Activated naive CD4-positive, alpha-beta T cell (primary cell): ENCODE results near the gene TTC23.

Source experiments
- DNase-seq, 4 experiments: peaks; one replicate each; lab custom pipeline; 2025; lab: John Stamatoyannopoulos, UW

Gene TTC23

DNA sequence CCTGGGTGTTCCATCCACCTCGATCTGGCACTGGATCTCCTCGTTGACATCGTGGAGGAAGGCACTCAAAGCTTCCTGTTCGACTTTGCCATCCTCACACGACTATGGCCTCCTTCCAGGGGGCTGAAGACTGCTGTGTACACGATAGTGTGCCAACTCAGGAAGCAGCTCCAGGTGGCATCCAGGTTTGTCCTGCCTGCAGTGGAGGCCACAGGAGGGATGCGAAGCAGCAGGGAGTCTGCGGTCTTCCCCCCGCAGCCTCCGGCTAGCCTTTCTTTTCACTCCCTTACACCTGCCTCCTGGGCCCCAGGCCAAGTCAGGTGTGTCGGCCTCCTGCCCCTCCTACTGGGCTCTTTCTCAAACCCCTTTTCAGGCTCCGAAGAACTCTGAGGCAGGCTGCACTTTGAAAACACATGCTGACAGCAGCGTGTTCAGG is 112.3 kb downstream of the TTC23 start:
- no peak for DNase-seq

DNA sequence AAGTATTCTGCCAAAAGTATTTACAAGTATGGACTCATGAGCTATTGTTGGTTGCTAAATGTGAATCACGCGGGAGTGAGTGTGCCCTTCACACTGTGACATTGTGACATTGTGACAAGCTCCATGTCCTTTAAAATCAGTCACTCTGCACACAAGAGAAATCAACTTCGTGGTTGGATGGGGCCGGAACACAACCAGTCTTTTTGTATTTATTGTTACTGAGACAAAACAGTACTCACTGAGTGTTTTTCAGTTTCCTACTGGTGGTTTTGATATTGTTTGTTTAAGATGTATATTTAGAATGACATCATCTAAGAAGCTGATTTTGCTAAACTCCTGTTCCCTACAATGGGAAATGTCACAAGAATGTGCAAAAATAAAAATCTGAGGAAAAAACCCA is 114.2 kb downstream of the TTC23 start:
- DNase-seq: no peak

DNA sequence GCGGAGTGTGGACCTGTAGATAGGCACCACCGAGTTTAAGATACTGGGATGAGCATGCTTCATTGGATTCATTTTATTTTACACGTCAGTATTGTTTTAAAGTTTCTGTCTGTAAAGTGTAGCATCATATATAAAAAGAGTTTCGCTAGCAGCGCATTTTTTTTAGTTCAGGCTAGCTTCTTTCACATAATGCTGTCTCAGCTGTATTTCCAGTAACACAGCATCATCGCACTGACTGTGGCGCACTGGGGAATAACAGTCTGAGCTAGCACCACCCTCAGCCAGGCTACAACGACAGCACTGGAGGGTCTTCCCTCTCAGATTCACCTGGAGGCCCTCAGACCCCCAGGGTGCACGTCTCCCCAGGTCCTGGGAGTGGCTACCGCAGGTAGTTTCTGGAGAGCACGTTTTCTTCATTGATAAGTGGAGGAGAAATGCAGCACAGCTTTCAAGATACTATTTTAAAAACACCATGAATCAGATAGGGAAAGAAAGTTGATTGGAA is 115.0 kb downstream of the TTC23 start:
- no peak for DNase-seq

DNA sequence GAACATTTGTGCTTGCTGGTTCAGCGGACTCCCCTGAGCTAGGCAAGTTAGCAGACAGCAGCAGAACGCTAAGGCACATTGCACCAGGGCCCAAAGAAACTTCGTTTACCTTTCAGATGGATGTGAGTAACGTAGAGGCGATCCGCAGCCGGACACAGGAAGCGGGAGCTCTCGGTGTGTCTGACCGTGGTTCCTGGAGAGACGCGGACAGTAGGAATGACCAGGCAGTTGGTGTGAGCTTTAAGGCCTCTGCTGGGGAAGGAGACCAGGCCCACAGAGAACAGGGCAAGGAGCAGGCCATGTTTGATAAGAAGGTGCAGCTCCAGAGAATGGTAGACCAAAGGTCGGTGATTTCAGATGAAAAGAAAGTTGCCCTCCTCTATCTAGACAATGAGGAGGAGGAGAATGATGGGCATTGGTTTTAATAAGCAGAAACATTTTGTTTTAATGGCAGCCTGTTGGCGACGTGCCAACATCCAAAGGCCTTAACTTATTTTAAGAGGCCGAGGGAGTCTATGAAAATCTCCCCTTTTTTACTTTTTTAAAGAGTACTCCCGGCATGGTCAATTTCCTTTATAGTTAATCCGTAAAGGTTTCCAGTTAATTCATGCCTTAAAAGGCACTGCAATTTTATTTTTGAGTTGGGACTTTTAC is 116.6 kb downstream of the TTC23 start:
- DNase-seq: no peak

DNA sequence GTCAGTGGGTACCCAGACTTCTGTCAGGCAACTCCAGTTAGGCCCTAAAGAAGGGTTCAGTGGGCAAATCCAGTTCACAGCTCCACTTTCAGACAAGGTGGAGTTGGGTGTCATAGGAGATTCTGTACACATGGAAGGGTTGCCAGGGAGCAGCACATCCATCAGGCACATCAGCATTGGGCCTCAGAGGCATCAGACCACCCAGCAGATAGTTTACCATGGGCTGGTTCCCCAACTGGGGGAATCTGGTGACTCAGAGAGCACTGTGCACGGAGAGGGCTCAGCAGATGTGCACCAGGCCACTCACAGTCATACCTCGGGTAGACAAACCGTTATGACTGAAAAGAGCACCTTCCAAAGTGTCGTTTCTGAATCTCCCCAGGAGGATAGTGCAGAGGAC is 117.3 kb downstream of the TTC23 start:
- no peak for DNase-seq

DNA sequence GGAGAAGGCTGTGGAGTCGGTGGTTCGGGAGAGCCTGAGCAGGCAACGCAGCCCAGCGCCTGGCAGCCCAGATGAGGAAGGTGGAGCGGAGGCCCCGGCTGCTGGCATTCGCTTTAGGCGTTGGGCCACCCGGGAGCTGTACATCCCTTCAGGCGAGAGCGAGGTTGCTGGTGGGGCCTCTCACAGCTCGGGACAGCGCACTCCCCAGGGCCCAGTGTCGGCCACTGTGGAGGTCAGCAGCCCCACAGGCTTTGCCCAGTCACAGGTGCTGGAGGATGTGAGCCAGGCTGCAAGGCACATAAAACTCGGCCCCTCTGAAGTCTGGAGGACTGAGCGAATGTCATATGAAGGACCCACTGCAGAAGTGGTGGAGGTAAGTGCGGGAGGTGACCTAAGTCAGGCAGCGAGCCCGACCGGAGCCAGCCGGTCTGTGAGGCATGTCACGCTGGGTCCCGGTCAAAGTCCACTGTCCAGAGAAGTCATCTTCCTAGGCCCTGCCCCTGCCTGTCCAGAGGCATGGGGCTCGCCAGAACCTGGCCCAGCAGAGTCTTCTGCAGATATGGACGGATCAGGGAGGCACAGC is 117.8 kb downstream of the TTC23 start:
- DNase-seq: no peak

DNA sequence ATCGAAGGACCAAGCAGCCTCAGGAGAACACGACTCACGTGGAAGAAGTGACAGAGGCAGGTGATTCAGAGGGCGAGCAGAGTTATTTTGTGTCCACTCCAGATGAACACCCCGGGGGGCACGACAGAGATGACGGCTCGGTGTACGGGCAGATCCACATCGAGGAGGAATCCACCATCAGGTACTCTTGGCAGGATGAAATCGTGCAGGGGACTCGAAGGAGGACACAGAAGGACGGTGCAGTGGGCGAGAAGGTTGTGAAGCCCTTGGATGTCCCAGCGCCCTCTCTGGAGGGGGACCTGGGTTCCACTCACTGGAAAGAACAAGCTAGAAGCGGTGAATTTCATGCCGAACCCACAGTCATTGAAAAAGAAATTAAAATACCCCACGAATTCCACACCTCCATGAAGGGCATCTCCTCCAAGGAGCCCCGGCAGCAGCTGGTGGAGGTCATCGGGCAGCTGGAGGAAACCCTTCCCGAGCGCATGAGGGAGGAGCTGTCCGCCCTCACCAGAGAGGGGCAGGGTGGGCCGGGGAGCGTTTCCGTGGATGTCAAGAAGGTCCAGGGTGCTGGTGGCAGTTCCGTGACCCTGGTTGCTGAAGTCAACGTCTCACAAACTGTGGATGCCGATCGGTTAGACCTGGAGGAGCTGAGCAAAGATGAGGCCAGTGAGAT is 118.5 kb downstream of the TTC23 start:
- no peak for DNase-seq

DNA sequence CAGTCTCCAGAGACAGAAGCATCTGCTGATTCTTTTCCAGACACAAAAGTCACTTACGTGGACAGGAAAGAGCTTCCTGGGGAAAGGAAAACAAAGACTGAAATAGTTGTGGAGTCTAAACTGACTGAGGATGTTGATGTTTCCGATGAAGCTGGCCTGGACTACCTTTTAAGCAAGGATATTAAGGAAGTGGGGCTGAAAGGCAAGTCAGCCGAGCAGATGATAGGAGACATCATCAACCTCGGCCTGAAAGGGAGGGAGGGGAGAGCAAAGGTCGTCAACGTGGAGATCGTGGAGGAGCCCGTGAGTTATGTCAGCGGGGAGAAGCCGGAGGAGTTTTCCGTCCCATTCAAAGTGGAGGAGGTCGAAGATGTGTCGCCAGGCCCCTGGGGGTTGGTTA is 119.1 kb downstream of the TTC23 start:
- no peak for DNase-seq

DNA sequence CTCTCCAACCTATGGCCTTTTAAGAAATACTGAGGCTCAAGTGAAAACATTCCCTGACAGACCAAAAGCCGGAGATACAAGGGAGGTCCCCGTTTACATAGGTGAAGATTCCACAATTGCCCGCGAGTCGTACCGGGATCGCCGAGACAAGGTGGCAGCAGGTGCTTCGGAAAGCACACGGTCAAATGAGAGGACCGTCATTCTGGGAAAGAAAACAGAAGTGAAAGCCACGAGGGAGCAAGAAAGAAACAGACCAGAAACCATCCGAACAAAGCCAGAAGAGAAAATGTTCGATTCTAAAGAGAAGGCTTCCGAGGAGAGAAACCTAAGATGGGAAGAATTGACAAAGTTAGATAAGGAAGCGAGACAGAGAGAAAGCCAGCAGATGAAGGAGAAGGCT is 119.7 kb downstream of the TTC23 start:
- DNase-seq: no peak

DNA sequence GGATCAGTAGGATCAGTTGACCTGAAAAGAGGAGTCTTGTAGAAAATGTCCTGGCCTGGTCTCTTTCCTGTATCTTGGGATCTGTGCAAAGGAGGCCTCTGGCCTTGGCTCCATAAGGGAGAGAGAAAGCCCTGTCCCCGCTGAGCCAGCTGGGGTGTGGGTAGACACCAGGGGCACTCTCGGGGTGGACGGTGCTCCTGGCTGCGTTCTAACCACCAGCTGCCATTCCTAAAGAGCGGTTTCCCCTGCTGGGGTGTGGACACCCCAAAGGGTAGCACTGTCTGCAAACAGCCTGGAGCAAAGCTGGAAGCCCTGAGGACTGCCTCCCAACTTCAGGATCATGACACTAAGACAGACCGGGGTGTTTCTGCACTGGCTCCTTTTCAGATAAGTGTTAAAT is 121.0 kb downstream of the TTC23 start:
- DNase-seq: no peak

DNA sequence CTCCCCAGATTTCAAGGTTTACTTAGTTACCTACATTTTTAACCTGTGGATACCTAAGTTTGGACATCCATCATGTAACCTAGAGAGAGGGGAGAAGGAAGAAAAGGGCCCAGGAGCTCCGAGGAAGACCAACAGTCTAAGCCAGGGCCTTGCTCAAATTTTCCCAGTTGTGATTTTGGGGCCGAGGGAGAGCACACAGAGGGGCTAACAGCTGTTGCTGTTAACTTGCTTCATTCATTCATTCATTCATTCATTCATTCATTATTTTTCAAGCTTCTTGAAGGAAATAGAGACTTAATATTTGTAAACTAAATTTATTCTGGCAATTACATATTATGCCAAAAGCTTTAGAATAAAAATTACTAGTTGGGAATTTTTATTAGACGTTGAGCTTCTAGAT is 121.6 kb downstream of the TTC23 start:
- no peak for DNase-seq

DNA sequence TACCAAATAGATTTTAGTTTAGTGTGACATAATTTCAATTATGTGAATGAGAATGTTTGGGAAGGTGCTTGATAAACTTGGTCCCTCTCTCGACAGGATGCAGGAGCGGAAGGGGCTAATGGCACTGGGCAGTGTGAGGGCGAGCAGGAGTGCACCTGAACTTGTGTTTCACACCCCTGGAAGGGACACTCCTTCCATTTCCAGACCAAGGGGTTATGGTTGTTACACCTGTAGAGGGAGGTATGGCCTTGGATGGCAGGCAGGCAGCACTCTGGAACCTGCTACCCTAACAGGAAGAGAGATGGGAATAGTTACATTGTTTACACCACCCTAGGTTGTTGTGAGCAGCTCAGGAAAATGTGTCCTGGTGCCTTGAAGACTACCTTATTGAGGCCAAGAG is 122.5 kb downstream of the TTC23 start:
- DNase-seq: no peak

DNA sequence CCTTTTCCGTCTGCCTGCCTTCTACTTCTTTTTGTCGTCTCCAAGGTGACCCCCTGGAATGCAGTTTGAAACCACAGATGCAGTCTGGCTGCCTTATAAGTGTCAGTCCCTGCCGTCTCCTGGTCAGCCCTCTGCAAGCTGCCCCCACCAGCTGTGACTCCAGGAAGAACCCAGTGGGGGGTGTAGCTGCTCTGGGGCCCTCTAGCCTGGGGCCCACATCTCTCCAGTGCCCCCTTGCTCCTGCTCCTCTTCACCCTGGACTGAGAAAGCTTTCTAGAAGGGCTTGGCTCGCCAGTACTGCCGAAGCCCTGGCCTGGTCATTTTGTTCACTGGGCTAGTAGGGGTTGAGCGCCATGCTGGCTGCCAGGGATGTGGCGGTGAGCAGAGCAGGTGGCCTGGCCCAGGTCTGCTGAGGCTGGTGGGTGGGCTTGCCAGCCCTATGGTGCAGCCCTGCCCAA is 123.2 kb downstream of the TTC23 start:
- no peak for DNase-seq

DNA sequence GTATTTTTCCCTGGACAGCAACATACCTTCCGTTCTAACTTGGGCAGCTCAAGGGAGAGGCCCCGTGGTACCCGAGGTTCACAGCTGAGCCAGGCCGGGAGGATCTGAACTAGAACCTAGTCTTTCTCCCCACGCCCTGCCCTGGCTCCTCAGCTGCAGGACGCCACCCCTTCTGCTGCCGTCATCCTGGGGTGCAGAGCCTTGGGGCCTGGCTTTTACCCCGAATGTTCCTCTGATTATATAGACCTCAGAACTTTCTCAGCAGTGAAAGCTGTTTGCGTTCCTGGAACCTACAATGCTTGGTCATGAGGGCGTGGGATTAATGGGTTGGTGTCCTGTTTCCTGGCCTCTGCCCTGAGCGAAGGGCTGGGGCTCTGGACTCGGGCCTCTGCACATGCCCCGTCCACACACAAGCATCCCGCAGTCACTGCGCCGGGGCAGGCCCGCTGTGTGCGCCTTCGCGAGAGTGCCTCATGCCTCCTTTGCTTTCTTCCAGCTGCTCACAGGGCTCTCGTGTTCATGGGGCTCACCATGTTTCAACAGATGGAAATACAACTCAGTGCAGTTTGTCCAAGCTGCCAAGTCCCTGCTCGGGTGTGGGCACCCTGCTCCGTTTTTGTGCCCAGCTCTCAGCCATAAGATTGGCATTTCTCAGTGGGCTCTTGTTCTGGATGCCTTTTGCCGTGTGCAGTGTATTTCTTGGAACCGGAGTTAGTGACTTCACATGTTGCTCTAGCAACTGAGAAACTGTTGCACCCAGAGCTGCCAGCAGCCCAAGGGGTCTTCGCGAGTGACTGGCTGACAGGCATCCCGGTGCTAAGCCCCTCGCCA is 124.1 kb downstream of the TTC23 start:
- no peak for DNase-seq

DNA sequence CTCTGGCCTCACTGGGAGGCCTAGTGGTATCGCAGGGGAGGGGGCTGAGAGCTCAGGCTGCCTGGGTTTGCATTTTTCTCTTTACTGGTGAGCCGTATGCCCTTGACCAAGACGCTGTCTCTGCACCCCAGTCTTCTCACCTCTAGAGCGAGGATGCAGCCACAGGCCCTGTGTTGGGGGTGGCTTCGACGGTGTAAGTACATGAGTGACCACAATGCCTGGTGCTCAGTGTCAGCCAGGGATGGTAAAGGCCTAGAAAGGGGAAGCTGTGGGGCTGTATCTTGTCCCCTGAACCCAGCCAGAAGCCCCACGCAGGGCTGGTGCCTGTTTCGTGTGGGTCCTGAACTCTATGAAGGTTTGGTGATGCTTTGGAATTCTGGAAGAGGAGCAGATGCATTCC is 124.7 kb downstream of the TTC23 start:
- no peak for DNase-seq

DNA sequence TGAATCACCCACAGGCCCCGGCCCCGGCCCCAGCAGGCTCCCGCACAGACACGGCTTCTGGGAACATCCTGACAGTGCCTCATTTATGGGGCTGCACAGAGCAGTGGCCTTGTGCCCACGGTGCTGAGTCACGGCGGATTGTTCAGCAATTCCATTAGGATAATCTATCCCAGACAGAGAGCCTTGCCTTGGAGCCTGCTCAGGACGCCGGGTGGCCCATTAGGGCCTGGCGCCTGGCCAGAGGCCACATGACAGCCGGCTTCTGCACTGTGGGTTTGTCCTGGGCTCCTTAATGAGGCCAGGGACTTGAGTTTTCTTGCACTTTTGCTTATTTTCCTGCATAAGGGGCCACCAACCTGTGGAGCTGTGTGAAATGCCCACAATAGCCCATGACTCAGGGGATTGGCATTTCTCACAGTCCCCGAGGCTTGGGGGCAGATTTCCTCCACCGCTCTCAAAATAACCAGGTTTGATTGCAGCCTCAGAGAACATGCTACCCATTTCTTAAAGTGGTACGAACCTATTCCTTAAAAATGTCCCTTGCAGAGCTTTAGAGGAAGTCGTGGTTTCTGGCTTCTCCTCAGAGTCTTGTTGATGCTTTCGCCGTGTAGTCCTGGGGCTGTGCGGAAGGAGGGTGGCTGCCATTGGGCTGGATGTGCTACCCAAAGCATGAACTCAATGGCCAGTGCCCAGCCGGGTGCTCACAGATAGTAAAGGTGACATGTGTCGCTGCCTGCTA is 125.5 kb downstream of the TTC23 start:
- no peak for DNase-seq

DNA sequence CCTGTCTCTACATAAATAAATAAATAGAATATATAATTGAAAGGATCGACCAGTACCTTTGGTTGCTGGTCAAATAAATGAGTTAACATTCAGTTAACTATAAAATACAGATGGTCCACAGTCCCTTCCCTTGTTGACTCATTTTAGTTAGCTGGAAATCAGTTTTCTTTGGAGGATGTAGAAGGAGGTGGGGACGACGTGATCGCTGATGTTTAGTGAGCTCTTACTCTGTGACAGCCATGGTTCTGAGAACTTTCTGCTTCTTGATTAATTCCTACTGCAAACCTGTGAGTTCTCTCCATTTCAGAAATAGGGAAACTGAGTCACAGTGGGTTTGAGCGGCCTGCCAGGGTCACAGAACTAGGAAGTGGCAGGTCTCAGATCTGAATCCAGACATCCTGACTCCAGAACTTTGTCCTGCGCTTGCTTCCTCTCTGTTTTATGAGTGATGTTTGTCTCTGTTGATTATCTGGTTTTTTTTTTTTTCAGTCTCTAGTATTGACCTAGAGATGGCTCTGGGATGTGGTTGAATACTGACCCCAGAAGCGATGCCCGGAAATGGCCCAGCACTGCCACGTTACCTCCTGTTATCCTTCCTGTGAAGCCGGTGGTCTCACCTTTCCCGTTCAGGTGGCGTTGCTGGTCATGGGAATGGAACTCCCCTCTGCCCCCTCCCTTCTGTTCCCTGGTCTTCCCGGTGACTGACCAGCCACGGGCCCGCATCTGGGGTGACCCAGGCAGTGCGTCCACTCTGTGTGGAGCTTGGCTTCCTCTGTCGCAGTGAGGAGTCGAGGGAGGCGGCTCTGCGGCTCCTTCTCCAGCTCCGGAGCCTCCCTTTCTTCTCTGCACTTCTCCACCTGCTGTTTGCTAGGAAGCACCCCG is 126.3 kb downstream of the TTC23 start:
- no peak for DNase-seq

DNA sequence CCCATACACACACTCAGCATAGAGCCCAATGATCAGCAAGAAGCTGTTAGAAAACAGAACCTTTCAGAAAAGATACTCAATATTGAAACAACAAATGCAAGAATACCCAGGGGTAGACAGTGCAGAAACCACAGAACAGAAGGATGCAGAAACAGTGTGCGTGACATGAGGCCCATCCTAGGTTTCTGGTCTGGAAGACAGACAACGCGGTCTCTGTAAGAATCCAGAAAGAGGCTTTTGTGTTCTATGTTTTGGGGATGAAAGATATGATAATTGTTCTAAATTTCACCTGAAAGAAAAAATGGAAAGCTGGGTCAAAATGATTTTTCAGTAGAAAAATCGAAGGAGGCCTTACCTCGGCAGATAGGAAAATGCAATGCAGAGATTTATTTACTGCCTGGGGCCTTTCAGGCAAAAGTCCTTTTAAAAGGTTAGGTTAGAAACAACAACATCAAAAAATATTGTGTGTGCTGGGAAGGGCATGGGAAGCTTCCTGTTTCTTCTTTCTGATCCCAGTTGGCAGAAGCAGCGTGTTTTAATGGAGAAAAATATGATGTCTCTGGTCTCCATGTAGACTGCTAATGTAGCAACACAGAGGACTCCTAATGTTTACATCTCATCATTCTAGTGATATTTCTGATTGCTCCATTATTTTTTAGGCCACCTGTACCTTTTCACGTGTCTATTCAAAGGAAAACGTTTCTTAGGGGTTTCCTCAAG is 127.5 kb downstream of the TTC23 start:
- DNase-seq: no peak

DNA sequence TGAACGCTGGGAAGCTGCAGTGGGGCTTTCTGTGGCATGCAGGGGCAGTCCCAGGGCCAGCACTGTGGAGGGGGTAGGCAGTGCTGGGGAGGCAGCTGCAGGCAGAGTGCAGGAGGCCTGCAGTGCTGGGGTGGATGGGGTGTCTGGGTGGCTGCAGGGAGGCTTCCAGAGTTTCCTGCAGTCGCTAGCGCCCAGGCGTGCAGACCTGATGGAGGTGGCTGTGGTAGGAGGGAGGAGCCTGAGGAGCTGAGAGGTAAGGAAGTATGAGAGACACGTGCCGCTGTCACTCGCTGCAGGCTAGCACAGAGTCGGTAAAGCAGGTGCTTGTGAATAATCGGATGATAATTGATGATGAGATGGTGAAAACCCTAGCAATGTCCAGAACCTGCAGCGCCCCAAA is 128.2 kb downstream of the TTC23 start:
- DNase-seq: no peak
